IPS-15b (cell line): ENCODE measurements around the gene COL8A2.

Source experiments
- H3K27me3 ChIP-seq: one replicate; pipeline ENCODE4 v1.6.1; 2013; ENCODE audit warnings: low read length; ENCODE audit not compliant: control insufficient read depth, insufficient read depth
- H3K36me3 ChIP-seq: one replicate; pipeline ENCODE4 v1.6.1; 2013; ENCODE audit warnings: low read length; ENCODE audit not compliant: control insufficient read depth, insufficient read depth
- H3K4me1 ChIP-seq: one replicate; pipeline ENCODE4 v1.6.1; 2013; ENCODE audit warnings: mild to moderate bottlenecking, low read length; ENCODE audit not compliant: control insufficient read depth, insufficient read depth
- H3K4me3 ChIP-seq: one replicate; pipeline ENCODE4 v1.5.1; 2013; ENCODE audit warnings: low read depth, low read length
- H3K9ac ChIP-seq: one replicate; pipeline ENCODE4 v1.6.1; 2013; ENCODE audit warnings: low read depth, mild to moderate bottlenecking, low read length
- H3K9me3 ChIP-seq: one replicate; pipeline ENCODE4 v1.6.1; 2013; ENCODE audit warnings: mild to moderate bottlenecking, low read length; ENCODE audit not compliant: control insufficient read depth, insufficient read depth

The COL8A2 gene

GRCh38 chr1:36155408-36156328 is 30.6 kb upstream of the COL8A2 start, which contains the start of gene MAP7D1:
Gene MAP7D1 (plus strand): TSS chr1:36156160. CDS start chr1:36156418, 258 bp downstream.
- H3K4me1 ChIP-seq: peaks cover 6% of the 10 kb centered on the region
- peaks cover 51% of the 10 kb centered on the region for H3K27me3 ChIP-seq
- H3K9me3 ChIP-seq: no peaks in the 10 kb centered on the region
- no peaks in the 10 kb centered on the region for H3K36me3 ChIP-seq
- peak within 1 kb of the TSS; percentile 74 for H3K4me3 ChIP-seq
- peak within 1 kb of the TSS; percentile 24 for H3K9ac ChIP-seq

GRCh38 chr1:36154765-36155407 is 29.9 kb upstream of the COL8A2 start:
- Histone ChIP-seq H3K4me3 (peak overlapping the region; percentile 74), H3K9me3 (no peaks in the 10 kb centered on the region), H3K9ac (no peak overlapping the region), H3K36me3 (no peaks in the 10 kb centered on the region), H3K4me1 (peaks cover 13% of the 10 kb centered on the region), H3K27me3 (peaks cover 57% of the 10 kb centered on the region)

- Histone ChIP-seq H3K36me3 (no peaks in the 10 kb centered on the region), H3K4me1 (peaks cover 14% of the 10 kb centered on the region), H3K9ac (no peak overlapping the region), H3K4me3 (no peak overlapping the region), H3K27me3 (peaks cover 59% of the 10 kb centered on the region), H3K9me3 (no peaks in the 10 kb centered on the region)
Observed at GRCh38 chr1:36154335-36154734, 29.3 kb upstream of the COL8A2 start.

- H3K36me3 ChIP-seq: no peaks in the 10 kb centered on the region
- H3K9me3 ChIP-seq: no peaks in the 10 kb centered on the region
- peaks cover 14% of the 10 kb centered on the region for H3K4me1 ChIP-seq
- H3K4me3 ChIP-seq: no peak overlapping the region
- no peak overlapping the region for H3K9ac ChIP-seq
- peaks cover 56% of the 10 kb centered on the region for H3K27me3 ChIP-seq
Observed at GRCh38 chr1:36153476-36153875, 28.5 kb upstream of the COL8A2 start.

- no peak overlapping the region for H3K4me3 ChIP-seq
- H3K27me3 ChIP-seq: peaks cover 47% of the 10 kb centered on the region
- peaks cover 10% of the 10 kb centered on the region for H3K4me1 ChIP-seq
- H3K9ac ChIP-seq: no peak overlapping the region
- no peaks in the 10 kb centered on the region for H3K36me3 ChIP-seq
- H3K9me3 ChIP-seq: no peaks in the 10 kb centered on the region
Observed at GRCh38 chr1:36151845-36152203, 26.8 kb upstream of the COL8A2 start.

- Histone ChIP-seq H3K27me3 (peaks cover 47% of the 10 kb centered on the region), H3K9me3 (no peaks in the 10 kb centered on the region), H3K4me1 (peaks cover 10% of the 10 kb centered on the region), H3K4me3 (peak overlapping the region; percentile 18), H3K36me3 (no peaks in the 10 kb centered on the region), H3K9ac (no peak overlapping the region)
Observed at GRCh38 chr1:36151134-36151844, 26.3 kb upstream of the COL8A2 start.

GRCh38 chr1:36150296-36151133 is 25.5 kb upstream of the COL8A2 start:
- Histone ChIP-seq H3K36me3 (no peaks in the 10 kb centered on the region), H3K9ac (no peak overlapping the region), H3K4me1 (peaks cover 10% of the 10 kb centered on the region), H3K27me3 (peaks cover 47% of the 10 kb centered on the region), H3K4me3 (peak overlapping the region; percentile 18), H3K9me3 (no peaks in the 10 kb centered on the region)

GRCh38 chr1:36149973-36150295 is 24.9 kb upstream of the COL8A2 start:
- H3K9me3 ChIP-seq: no peaks in the 10 kb centered on the region
- H3K27me3 ChIP-seq: peaks cover 44% of the 10 kb centered on the region
- H3K36me3 ChIP-seq: no peaks in the 10 kb centered on the region
- peaks cover 10% of the 10 kb centered on the region for H3K4me1 ChIP-seq
- no peak overlapping the region for H3K9ac ChIP-seq
- H3K4me3 ChIP-seq: peak overlapping the region; percentile 48

- H3K4me3 ChIP-seq: peak within 1 kb of the TSS; percentile 99
- H3K4me1 ChIP-seq: peaks cover 8% of the 10 kb centered on the region
Observed at GRCh38 chr1:36149237-36149972, 24.4 kb upstream of the COL8A2 start, which contains the start of gene TRAPPC3. Gene TRAPPC3 (minus strand): TSS chr1:36149486. CDS start chr1:36149378, 108 bp downstream.

GRCh38 chr1:36148821-36149236 is 23.8 kb upstream of the COL8A2 start:
- Histone ChIP-seq H3K9me3 (no peaks in the 10 kb centered on the region), H3K4me3 (peak overlapping the region; percentile 99), H3K4me1 (peaks cover 8% of the 10 kb centered on the region), H3K9ac (peak overlapping the region; percentile 92), H3K36me3 (no peaks in the 10 kb centered on the region), H3K27me3 (peaks cover 33% of the 10 kb centered on the region)

More at GRCh38 chr1:36149237-36149972, 24.4 kb upstream of the COL8A2 start, which contains the start of gene TRAPPC3:
- H3K27me3 ChIP-seq: peaks cover 39% of the 10 kb centered on the region
- H3K36me3 ChIP-seq: no peaks in the 10 kb centered on the region
- no peaks in the 10 kb centered on the region for H3K9me3 ChIP-seq
- peak within 1 kb of the TSS; percentile 92 for H3K9ac ChIP-seq
